Liver (tissue), 9 donors: ENCODE data around the gene UBA1. TPM values are rescaled to one million over a fixed set of nuclear protein-coding genes. Genes with fewer than 3 reads are reported as not detected.

Experiments
- DNase-seq: peaks from one replicate; pipeline ENCODE4 v3.0.0-alpha.2; 2017; ENCODE audit warnings: low spot score
- H3K27ac ChIP-seq, 2 donors: one replicate each; pipeline ENCODE4 v1.7.0; 2013; ENCODE audit warnings: inconsistent platforms in 2 of 2, low read length in 2 of 2, control low read depth in 1 of 2, low read depth in 1 of 2, mild to moderate bottlenecking in 1 of 2
- H3K27me3 ChIP-seq, 4 donors: one replicate each; pipeline versions ENCODE4 v1.6.1 to v1.7.0; 2013; ENCODE audit warnings: low read length in 3 of 4, inconsistent platforms in 1 of 4, mild to moderate bottlenecking in 1 of 4, moderate library complexity in 1 of 4; ENCODE audit not compliant: control insufficient read depth in 4 of 4, insufficient read depth in 4 of 4
- H3K36me3 ChIP-seq, 4 donors: one replicate each; pipeline versions ENCODE4 v1.6.1 to v1.7.0; 2013; ENCODE audit warnings: low read length in 3 of 4, mild to moderate bottlenecking in 3 of 4, low read depth in 1 of 4, moderate library complexity in 1 of 4; ENCODE audit not compliant: control insufficient read depth in 4 of 4, insufficient read depth in 3 of 4
- H3K4me1 ChIP-seq, 4 donors: one replicate each; pipeline versions ENCODE4 v1.6.1 to v1.7.0; 2013; ENCODE audit warnings: low read length in 3 of 4, mild to moderate bottlenecking in 3 of 4, moderate library complexity in 1 of 4; ENCODE audit not compliant: control insufficient read depth in 4 of 4, insufficient read depth in 4 of 4
- H3K4me3 ChIP-seq, 3 donors: one replicate each; pipeline versions ENCODE4 v1.6.1 to v1.7.0; 2013; ENCODE audit warnings: low read length in 3 of 3, control low read depth in 1 of 3, low read depth in 1 of 3, mild to moderate bottlenecking in 1 of 3
- H3K9ac ChIP-seq, 2 donors: one replicate each; pipeline ENCODE4 v1.7.0; 2013; ENCODE audit warnings: low read length in 2 of 2, mild to moderate bottlenecking in 2 of 2, moderate library complexity in 2 of 2, control low read depth in 1 of 2, low read depth in 1 of 2
- H3K9me3 ChIP-seq, 4 donors: one replicate each; pipeline versions ENCODE4 v1.6.1 to v1.7.0; 2013; ENCODE audit warnings: low read length in 3 of 4; ENCODE audit not compliant: control insufficient read depth in 4 of 4
- FOXA2 ChIP-seq: IDR thresholded peaks from 2 replicates; pipeline ENCODE4 v1.6.1; 2016; ENCODE audit warnings: antibody characterized with exemption
- GABPA ChIP-seq, 2 donors: IDR thresholded peaks in 1 of 2; conservative IDR thresholded peaks in 1 of 2; 2 replicates each; pipeline ENCODE4 v1.6.1; 2016; ENCODE audit warnings: antibody characterized with exemption in 2 of 2, mild to moderate bottlenecking in 1 of 2, moderate library complexity in 1 of 2
- HNF4G ChIP-seq: IDR thresholded peaks from 2 replicates; pipeline ENCODE4 v1.6.1; 2016; ENCODE audit warnings: antibody characterized with exemption
- JUND ChIP-seq, 2 donors: IDR thresholded peaks; 2 replicates each; pipeline ENCODE4 v1.6.1; 2016; ENCODE audit warnings: antibody characterized with exemption in 2 of 2
- NR2F2 ChIP-seq: IDR thresholded peaks from 2 replicates; pipeline ENCODE4 v1.6.1; 2016; ENCODE audit warnings: antibody characterized with exemption
- RXRA ChIP-seq, 2 donors: IDR thresholded peaks; 2 replicates each; pipeline ENCODE4 v1.6.1; 2017 to 2018; ENCODE audit warnings: antibody characterized with exemption in 2 of 2, mild to moderate bottlenecking in 1 of 2
- YY1 ChIP-seq: IDR thresholded peaks from 2 replicates; pipeline ENCODE4 v1.6.1; 2016; ENCODE audit warnings: antibody characterized with exemption, mild to moderate bottlenecking
- ZBTB33 ChIP-seq: IDR thresholded peaks from 2 replicates; pipeline ENCODE4 v1.6.1; 2016; ENCODE audit warnings: antibody characterized with exemption
- WGBS: extraction: QIAGEN DNeasy Blood & Tissue Kit; methylation state at CpG from one replicate; pipeline ENCODE4 v1.1.7; 2013; 5-methylcytosine and 5-hydroxymethylcytosine counted together
- polyA plus RNA-seq, 2 donors: library from polyadenylated mRNA; stranded (reverse) in 1 of 2; unstranded in 1 of 2; fragments of 200-250 nt in 1 of 2; fragments of >200 nt in 1 of 2; fragmentation: Nextera tagmentation in 1 of 2; extraction: Ambion mirVana in 1 of 2; gene quantifications; one replicate each; pipeline versions ENCODE4 v1.2.1 to v1.2.3, GENCODE V29; 2013 to 2015
- total RNA-seq, 2 donors: library from RNA; depleted of rRNA; stranded (reverse); fragments of >200 nt; gene quantifications; one replicate each; pipeline ENCODE4 v1.2.3, GENCODE V29; 2014
- TF ChIP-seq, protein P1 (sequence below): IDR thresholded peaks from 2 replicates; pipeline ENCODE4 v1.6.1; 2016; ENCODE audit warnings: antibody characterized with exemption, mild to moderate bottlenecking
- TF ChIP-seq, protein P2 (sequence below): IDR thresholded peaks from 2 replicates; pipeline ENCODE4 v1.6.1; 2016; ENCODE audit warnings: antibody characterized with exemption
- donor health status: healthy.
- donor health status: healthy.
- donor health status: healthy.
- donor health status: healthy.
- donor health status: healthy.

Gene UBA1
- total and polyA plus RNA-seq, 4 donors: 39.8 to 85.4 (median 68.7) TPM

GRCh38 chrX:47179221-47179927 lies 14.3 kb upstream of the UBA1 start:
- H3K9ac ChIP-seq: no peak overlapping the region
- DNase-seq: no peak
- no peak for TF ChIP-seq RXRA (IDR thresholded peaks at IDR 0.05)
- no peak for TF ChIP-seq YY1
- TF ChIP-seq GABPA (IDR thresholded peaks at IDR 0.05 in 1 of 2, conservative IDR thresholded peaks at IDR 0.05 in 1 of 2): no peak
- TF ChIP-seq ZBTB33: no peak
- TF ChIP-seq FOXA2: no peak
- TF ChIP-seq NR2F2: no peak
- TF ChIP-seq HNF4G: no peak
- TF ChIP-seq, protein P1, sequence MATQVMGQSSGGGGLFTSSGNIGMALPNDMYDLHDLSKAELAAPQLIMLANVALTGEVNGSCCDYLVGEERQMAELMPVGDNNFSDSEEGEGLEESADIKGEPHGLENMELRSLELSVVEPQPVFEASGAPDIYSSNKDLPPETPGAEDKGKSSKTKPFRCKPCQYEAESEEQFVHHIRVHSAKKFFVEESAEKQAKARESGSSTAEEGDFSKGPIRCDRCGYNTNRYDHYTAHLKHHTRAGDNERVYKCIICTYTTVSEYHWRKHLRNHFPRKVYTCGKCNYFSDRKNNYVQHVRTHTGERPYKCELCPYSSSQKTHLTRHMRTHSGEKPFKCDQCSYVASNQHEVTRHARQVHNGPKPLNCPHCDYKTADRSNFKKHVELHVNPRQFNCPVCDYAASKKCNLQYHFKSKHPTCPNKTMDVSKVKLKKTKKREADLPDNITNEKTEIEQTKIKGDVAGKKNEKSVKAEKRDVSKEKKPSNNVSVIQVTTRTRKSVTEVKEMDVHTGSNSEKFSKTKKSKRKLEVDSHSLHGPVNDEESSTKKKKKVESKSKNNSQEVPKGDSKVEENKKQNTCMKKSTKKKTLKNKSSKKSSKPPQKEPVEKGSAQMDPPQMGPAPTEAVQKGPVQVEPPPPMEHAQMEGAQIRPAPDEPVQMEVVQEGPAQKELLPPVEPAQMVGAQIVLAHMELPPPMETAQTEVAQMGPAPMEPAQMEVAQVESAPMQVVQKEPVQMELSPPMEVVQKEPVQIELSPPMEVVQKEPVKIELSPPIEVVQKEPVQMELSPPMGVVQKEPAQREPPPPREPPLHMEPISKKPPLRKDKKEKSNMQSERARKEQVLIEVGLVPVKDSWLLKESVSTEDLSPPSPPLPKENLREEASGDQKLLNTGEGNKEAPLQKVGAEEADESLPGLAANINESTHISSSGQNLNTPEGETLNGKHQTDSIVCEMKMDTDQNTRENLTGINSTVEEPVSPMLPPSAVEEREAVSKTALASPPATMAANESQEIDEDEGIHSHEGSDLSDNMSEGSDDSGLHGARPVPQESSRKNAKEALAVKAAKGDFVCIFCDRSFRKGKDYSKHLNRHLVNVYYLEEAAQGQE: no peak

DNA sequence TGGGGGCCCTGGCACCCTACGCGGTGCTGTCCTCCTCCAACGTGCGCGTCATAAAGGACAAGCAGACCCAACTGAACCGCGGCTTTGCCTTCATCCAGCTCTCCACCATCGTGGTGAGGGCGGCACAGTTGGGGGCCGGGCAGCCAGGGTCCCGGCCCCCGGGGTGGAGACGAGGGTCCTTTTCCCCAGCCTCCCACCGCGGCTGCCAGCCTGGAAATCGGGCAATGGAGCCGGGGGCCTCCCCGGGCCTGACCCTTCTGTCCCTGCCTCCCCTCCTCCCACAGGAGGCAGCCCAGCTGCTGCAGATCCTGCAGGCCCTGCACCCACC lies 13.7 kb upstream of the UBA1 start:
- no peaks in the 10 kb centered on the region for H3K9me3 ChIP-seq
- no peaks in the 10 kb centered on the region for H3K27me3 ChIP-seq
- 97% methylated on average over 18 of the region's 18 CpGs for WGBS
- TF ChIP-seq JUND (IDR thresholded peaks at IDR 0.05): no peak
- TF ChIP-seq, protein P2, sequence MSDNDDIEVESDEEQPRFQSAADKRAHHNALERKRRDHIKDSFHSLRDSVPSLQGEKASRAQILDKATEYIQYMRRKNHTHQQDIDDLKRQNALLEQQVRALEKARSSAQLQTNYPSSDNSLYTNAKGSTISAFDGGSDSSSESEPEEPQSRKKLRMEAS: no peak
- TF ChIP-seq HNF4G: no peak
- TF ChIP-seq, protein P1: no peak
- DNase-seq: no peak
- no peak overlapping the region for H3K27ac ChIP-seq
- H3K36me3 ChIP-seq: peaks cover 7 to 62% (median 13%) of the 10 kb centered on the region in 4 donors
- H3K4me1 ChIP-seq: no peaks in the 10 kb centered on the region
- H3K4me3 ChIP-seq: no peak overlapping the region
- no peak overlapping the region for H3K9ac ChIP-seq

More at GRCh38 chrX:47179221-47179927, 14.3 kb upstream of the UBA1 start:
- H3K4me3 ChIP-seq: no peak overlapping the region
- no peak overlapping the region for H3K27ac ChIP-seq
- H3K4me1 ChIP-seq: no peaks in the 10 kb centered on the region
- no peaks in the 10 kb centered on the region for H3K27me3 ChIP-seq
- peaks cover 7 to 60% (median 13%) of the 10 kb centered on the region in 4 donors for H3K36me3 ChIP-seq
- 84% methylated on average over 14 of the region's 14 CpGs for WGBS
- no peaks in the 10 kb centered on the region for H3K9me3 ChIP-seq
